ENCODE data around the gene VCPKMT. TPM values are rescaled to one million over a fixed set of nuclear protein-coding genes. Genes with fewer than 3 reads are reported as not detected.

The VCPKMT gene
- total RNA-seq, 1 experiment from 2014 or later = 6.5 TPM

- peak; percentile 25 to 68 for DNase-seq
- H3K9me2 ChIP-seq (ENCODE audit: insufficient read depth) = no peaks in the 10 kb centered on the region
- no TSS peak for BruUV-seq (replicated peaks)
- TF ChIP-seq EZH2 (IDR thresholded peaks at IDR 0.05; ENCODE audit: low read depth) (no peak), CTCF (conservative IDR thresholded peaks at IDR 0.05) (no peak)
- H3K9me3 ChIP-seq (ENCODE audit: insufficient read depth, low read depth) = no peaks in the 10 kb centered on the region
- ChIA-PET CTCF (no interaction called here), POLR2A (ENCODE audit: unreplicated experiment) (interaction anchor here (0.6 kb wide), 1 partner anchor 90 kb away, joined by 3 read pairs; no protein-coding TSS in a partner anchor)
- no peaks in the 10 kb centered on the region for H4K20me1 ChIP-seq (ENCODE audit: insufficient read depth)
- H2AFZ ChIP-seq = no peak overlapping the region
- H3K27me3 ChIP-seq (ENCODE audit: insufficient read depth, low read depth) = no peaks in the 10 kb centered on the region
- H3F3A ChIP-seq (ENCODE audit: insufficient read depth, low read depth) = peaks cover 16% of the 10 kb centered on the region; the same call in 1 of the 2 replicates
- peak overlapping the region; percentile 25 for H3K4me2 ChIP-seq
- no peaks in the 10 kb centered on the region for H3K79me2 ChIP-seq (ENCODE audit: low read depth)
- H3K4me1 ChIP-seq (replicated peaks; ENCODE audit: insufficient read depth) = peaks cover 34% of the 10 kb centered on the region
- H3K4me3 ChIP-seq = no peak overlapping the region
- no peak overlapping the region for H3K27ac ChIP-seq
- intact Hi-C loops (cut with micrococcal nuclease; ENCODE audit: unreplicated experiment) = no loop called here
- no peaks in the 10 kb centered on the region for H3K36me3 ChIP-seq (ENCODE audit: low read depth)
Measured at GRCh38 chr14:50099335-50099734, 17.0 kb downstream of the VCPKMT start.

- Histone ChIP-seq H3K4me1 (replicated peaks; ENCODE audit: insufficient read depth) (peaks cover 16% of the 10 kb centered on the region), H3K4me2 (no peak overlapping the region), H3K9me3 (ENCODE audit: insufficient read depth, low read depth) (no peaks in the 10 kb centered on the region), H3K27me3 (ENCODE audit: insufficient read depth, low read depth) (no peaks in the 10 kb centered on the region), H3F3A (ENCODE audit: insufficient read depth, low read depth) (peaks cover 16% of the 10 kb centered on the region; the same call in 1 of the 2 replicates), H3K79me2 (ENCODE audit: low read depth) (no peaks in the 10 kb centered on the region), H3K9me2 (ENCODE audit: insufficient read depth) (no peaks in the 10 kb centered on the region), H3K27ac (no peak overlapping the region), H2AFZ (no peak overlapping the region), H4K20me1 (ENCODE audit: insufficient read depth) (no peaks in the 10 kb centered on the region), H3K36me3 (ENCODE audit: low read depth) (no peaks in the 10 kb centered on the region), H3K4me3 (no peak overlapping the region)
- TF ChIP-seq CTCF (conservative IDR thresholded peaks at IDR 0.05) = no peak
- no peak for TF ChIP-seq EZH2 (IDR thresholded peaks at IDR 0.05; ENCODE audit: low read depth)
- POLR2A ChIA-PET (ENCODE audit: unreplicated experiment) = no interaction called here
- CTCF ChIA-PET = no interaction called here
- intact Hi-C loops (cut with micrococcal nuclease; ENCODE audit: unreplicated experiment) = no loop called here
- no TSS peak for BruUV-seq (replicated peaks)
- DNase-seq = no peak
Measured at GRCh38 chr14:50095895-50096294, 20.5 kb downstream of the VCPKMT start.

- Histone ChIP-seq H3K4me1 (replicated peaks; ENCODE audit: insufficient read depth) (peaks cover 3% of the 10 kb centered on the region), H4K20me1 (ENCODE audit: insufficient read depth) (no peaks in the 10 kb centered on the region), H3K36me3 (ENCODE audit: low read depth) (no peaks in the 10 kb centered on the region), H3K9me2 (ENCODE audit: insufficient read depth) (no peaks in the 10 kb centered on the region), H3K4me3 (no peak overlapping the region), H3F3A (ENCODE audit: insufficient read depth, low read depth) (peaks cover under 1% of the 10 kb centered on the region; the same call in 1 of the 2 replicates), H3K4me2 (no peak overlapping the region), H3K27me3 (ENCODE audit: insufficient read depth, low read depth) (no peaks in the 10 kb centered on the region), H3K9me3 (ENCODE audit: insufficient read depth, low read depth) (no peaks in the 10 kb centered on the region), H3K27ac (no peak overlapping the region), H2AFZ (no peak overlapping the region), H3K79me2 (ENCODE audit: low read depth) (no peaks in the 10 kb centered on the region)
- BruUV-seq (replicated peaks) = no TSS peak
- POLR2A ChIA-PET (ENCODE audit: unreplicated experiment) = no interaction called here
- intact Hi-C loops (cut with micrococcal nuclease; ENCODE audit: unreplicated experiment) = no loop called here
- no peak for TF ChIP-seq CTCF (conservative IDR thresholded peaks at IDR 0.05)
- no peak for TF ChIP-seq EZH2 (IDR thresholded peaks at IDR 0.05; ENCODE audit: low read depth)
- no peak for DNase-seq
- CTCF ChIA-PET = no interaction called here
Measured at GRCh38 chr14:50094056-50094755, 22.2 kb downstream of the VCPKMT start.

All from PC-9 (cell line).